Endothelial cell of umbilical vein (primary cell): ENCODE measurements around the gene SLC39A11.

ENCODE experiments used
- EZH2 ChIP-seq: IDR thresholded peaks from 2 replicates; pipeline ENCODE4 v1.6.1; 2012; ENCODE audit warnings: borderline replicate concordance, low read depth, mild to moderate bottlenecking, moderate library complexity, low read length, inconsistent platforms; ENCODE audit not compliant: severe bottlenecking
- MYC ChIP-seq: IDR thresholded peaks from one replicate; pipeline ENCODE4 v1.6.1; 2011; ENCODE audit warnings: mild to moderate bottlenecking, low read depth, low read length
- POLR2A ChIP-seq: IDR thresholded peaks from 2 replicates; pipeline ENCODE4 v1.6.1; 2012; ENCODE audit warnings: low read depth, mild to moderate bottlenecking, control low read depth, low read length
- POLR2AphosphoS5 ChIP-seq: IDR thresholded peaks from 2 replicates; pipeline ENCODE4 v1.6.1; 2012; ENCODE audit warnings: low read depth, mild to moderate bottlenecking, control low read depth, low read length, moderate library complexity; ENCODE audit not compliant: insufficient read depth
- TF ChIP-seq, protein P1 (sequence below), 2 donors: IDR thresholded peaks; 1 replicate in 1 of 2; 2 replicates in 1 of 2; pipeline ENCODE4 v1.5.1; 2011; ENCODE audit warnings: low read length in 2 of 2, mild to moderate bottlenecking in 2 of 2, moderate library complexity in 2 of 2, control low read depth in 1 of 2, inconsistent platforms in 1 of 2, low read depth in 1 of 2; ENCODE audit not compliant: insufficient read depth in 1 of 2; ENCODE audit errors: extremely low read depth in 1 of 2

GRCh38 chr17:72829883-72830282 is 262.6 kb downstream of the SLC39A11 start:
- TF ChIP-seq POLR2A, result no peak
- no peak for TF ChIP-seq POLR2AphosphoS5
- no peak for TF ChIP-seq EZH2
- TF ChIP-seq, protein P1, sequence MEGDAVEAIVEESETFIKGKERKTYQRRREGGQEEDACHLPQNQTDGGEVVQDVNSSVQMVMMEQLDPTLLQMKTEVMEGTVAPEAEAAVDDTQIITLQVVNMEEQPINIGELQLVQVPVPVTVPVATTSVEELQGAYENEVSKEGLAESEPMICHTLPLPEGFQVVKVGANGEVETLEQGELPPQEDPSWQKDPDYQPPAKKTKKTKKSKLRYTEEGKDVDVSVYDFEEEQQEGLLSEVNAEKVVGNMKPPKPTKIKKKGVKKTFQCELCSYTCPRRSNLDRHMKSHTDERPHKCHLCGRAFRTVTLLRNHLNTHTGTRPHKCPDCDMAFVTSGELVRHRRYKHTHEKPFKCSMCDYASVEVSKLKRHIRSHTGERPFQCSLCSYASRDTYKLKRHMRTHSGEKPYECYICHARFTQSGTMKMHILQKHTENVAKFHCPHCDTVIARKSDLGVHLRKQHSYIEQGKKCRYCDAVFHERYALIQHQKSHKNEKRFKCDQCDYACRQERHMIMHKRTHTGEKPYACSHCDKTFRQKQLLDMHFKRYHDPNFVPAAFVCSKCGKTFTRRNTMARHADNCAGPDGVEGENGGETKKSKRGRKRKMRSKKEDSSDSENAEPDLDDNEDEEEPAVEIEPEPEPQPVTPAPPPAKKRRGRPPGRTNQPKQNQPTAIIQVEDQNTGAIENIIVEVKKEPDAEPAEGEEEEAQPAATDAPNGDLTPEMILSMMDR (IDR thresholded peaks at IDR 0.05; ENCODE audit: extremely low read depth in 1 of 2, insufficient read depth in 1 of 2, low read depth in 1 of 2, low read length in 2 of 2), result no peak
- TF ChIP-seq MYC, result no peak
